DOHH2 (cell line): Measurements from ENCODE around the gene TEX26.

ENCODE experiments used
- EZH2phosphoT487 ChIP-seq: fragments of 200-600 bp; sonication (generic); IDR thresholded peaks from 2 replicates; pipeline ENCODE4 v1.6.1; 2017; ENCODE audit warnings: borderline replicate concordance, mild to moderate bottlenecking, antibody characterized with exemption, low read length, moderate library complexity, mixed read lengths
- TF ChIP-seq, protein P1 (sequence below): fragments of 200-600 bp; sonication (generic); IDR thresholded peaks from one replicate; pipeline ENCODE4 v1.5.1; 2014; ENCODE audit warnings: antibody characterized with exemption, mild to moderate bottlenecking, low read depth, low read length; ENCODE audit not compliant: poor library complexity, severe bottlenecking

DNA sequence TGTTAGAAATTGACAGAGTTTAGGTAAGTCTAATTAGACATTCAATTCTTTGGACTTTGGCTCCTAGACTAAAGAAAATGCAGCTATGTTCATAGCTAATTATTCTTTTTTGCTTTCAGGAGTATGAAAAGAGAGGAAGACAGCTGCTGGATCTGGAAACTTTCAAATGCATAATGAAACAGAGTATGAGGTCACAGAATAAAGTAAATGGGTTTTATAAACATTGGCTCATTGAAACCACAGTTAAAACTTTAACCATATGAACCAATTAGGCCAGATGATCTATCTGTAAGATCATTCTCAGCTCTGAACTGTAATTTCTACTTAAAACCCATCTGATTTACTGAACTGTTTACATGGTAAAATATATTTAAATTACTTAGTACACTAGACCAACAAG is 82.7 kb downstream of the TEX26 start:
- TF ChIP-seq, protein P1, sequence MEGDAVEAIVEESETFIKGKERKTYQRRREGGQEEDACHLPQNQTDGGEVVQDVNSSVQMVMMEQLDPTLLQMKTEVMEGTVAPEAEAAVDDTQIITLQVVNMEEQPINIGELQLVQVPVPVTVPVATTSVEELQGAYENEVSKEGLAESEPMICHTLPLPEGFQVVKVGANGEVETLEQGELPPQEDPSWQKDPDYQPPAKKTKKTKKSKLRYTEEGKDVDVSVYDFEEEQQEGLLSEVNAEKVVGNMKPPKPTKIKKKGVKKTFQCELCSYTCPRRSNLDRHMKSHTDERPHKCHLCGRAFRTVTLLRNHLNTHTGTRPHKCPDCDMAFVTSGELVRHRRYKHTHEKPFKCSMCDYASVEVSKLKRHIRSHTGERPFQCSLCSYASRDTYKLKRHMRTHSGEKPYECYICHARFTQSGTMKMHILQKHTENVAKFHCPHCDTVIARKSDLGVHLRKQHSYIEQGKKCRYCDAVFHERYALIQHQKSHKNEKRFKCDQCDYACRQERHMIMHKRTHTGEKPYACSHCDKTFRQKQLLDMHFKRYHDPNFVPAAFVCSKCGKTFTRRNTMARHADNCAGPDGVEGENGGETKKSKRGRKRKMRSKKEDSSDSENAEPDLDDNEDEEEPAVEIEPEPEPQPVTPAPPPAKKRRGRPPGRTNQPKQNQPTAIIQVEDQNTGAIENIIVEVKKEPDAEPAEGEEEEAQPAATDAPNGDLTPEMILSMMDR, result no peak
- TF ChIP-seq EZH2phosphoT487, result no peak
